ENCODE measurements around the gene FBXO8.

Gene FBXO8

GRCh38 chr4:174204164-174204831 lies 79.2 kb downstream of the FBXO8 start:
- DNase-seq = no peak

- no peak for DNase-seq
These were observed 81.6 kb downstream of the FBXO8 start for GRCh38 chr4:174201871-174202270.

- DNase-seq = no peak
These were observed 83.7 kb downstream of the FBXO8 start for GRCh38 chr4:174199735-174200134.

- DNase-seq = no peak
These were observed 84.6 kb downstream of the FBXO8 start for GRCh38 chr4:174198828-174199227.

DNA sequence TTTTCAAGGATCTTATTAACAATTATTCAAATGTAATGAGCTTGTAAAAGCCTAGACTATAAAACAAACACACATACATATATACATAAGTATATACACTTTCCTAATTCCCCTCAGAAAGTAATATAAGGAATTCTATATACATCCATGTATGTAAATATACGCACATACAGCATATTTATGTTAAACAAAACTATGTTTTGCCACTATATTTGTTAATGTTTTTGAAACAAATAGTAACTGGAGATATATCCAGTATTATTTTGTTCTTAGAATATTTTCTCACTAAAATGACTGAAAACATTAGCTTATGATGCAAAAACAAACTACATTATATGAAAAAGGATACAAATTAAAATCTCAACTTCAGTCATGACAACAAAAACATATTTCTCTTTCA lies 85.1 kb downstream of the FBXO8 start:
- no peak for DNase-seq

- DNase-seq = no peak
These were observed 89.8 kb downstream of the FBXO8 start for GRCh38 chr4:174193438-174194374.

DNA sequence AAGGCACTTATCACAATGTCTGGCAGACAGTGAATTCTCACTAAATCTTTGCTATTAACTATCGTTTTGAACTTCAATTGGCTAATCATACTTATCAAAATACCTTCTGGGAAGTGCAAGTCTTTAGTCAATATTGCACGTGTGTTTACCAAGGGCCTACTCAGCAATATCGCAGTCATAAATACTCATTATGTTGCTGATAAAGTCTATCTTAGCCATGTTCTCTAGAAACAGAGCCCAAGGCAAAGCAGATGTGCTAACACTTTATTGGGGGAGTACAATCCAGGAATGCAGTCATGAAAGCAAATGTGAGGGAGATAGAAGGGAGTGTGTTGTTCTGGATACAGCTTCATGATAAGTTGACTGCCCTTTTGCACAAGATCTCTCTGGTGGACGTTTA lies 90.5 kb downstream of the FBXO8 start:
- no peak for DNase-seq

- DNase-seq = no peak
These were observed 92.5 kb downstream of the FBXO8 start for GRCh38 chr4:174190832-174191500.

DNA sequence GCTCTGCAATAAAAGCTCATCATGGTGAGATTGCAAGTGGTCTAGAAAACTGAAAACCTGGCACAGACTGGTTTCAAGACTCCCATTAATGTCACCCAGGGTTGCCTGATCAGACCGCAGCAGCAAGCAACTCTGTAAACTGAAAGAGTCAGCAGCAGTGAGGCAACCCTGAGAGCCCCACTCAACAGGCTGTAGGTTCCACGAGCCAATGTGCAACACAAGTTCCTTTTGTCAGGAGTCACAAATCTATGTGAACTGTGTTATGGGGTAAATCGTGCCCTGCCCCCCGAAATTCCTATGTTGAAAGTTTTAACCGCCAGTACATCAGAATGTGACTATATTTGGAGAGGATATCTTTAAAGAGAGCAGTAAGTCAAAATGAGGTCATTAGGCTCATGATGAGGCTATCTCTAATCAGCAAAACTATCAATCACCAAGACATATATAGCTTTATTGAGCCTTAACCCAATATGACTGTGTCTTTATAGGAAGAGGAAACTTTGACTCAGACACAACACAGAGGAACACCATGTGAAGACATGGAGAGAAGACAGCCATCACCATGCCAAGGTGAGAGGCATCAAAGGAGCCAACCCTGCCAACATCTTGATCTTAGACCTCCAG lies 94.0 kb downstream of the FBXO8 start:
- DNase-seq = no peak

Data from activated gamma-delta T cell (primary cell).